ENCODE measurements around the gene UBR4.

The UBR4 gene

GRCh38 chr1:19209439-19209989 is 552 bp downstream of the UBR4 start:
- H3K9ac ChIP-seq (ENCODE audit: low read depth, low read length): peak overlapping the region; percentile 79
- peaks cover 25% of the 10 kb centered on the region for H3K36me3 ChIP-seq (ENCODE audit: insufficient read depth, low read length)
- peak overlapping the region; percentile 94 for H2AFZ ChIP-seq (ENCODE audit: low read depth, low read length)
- H3K79me2 ChIP-seq (ENCODE audit: insufficient read depth, low read length): peaks cover 99% of the 10 kb centered on the region
- H3K4me3 ChIP-seq (ENCODE audit: low read depth in 1 of 2, low read length in 2 of 2): peak overlapping the region; percentile 84 to 88
- peak overlapping the region; percentile 69 for H3K4me2 ChIP-seq (ENCODE audit: insufficient read depth, low read length)
- H3K9me3 ChIP-seq (ENCODE audit: insufficient read depth, low read length, severe bottlenecking): no peaks in the 10 kb centered on the region
- DNase-seq (no peak), ATAC-seq (ENCODE audit: insufficient read depth, low read depth) (peak; percentile 12; the same call in 1 of the 3 replicates)
- H3K4me1 ChIP-seq (ENCODE audit: insufficient read depth, low read length): peaks cover 70% of the 10 kb centered on the region
- H3K27me3 ChIP-seq (ENCODE audit: insufficient read depth, low read length, poor library complexity): no peaks in the 10 kb centered on the region
- TF ChIP-seq EZH2 (IDR thresholded peaks at IDR 0.05; ENCODE audit: borderline replicate concordance, low read depth, low read length, severe bottlenecking): no peak
- TF ChIP-seq, protein P1, sequence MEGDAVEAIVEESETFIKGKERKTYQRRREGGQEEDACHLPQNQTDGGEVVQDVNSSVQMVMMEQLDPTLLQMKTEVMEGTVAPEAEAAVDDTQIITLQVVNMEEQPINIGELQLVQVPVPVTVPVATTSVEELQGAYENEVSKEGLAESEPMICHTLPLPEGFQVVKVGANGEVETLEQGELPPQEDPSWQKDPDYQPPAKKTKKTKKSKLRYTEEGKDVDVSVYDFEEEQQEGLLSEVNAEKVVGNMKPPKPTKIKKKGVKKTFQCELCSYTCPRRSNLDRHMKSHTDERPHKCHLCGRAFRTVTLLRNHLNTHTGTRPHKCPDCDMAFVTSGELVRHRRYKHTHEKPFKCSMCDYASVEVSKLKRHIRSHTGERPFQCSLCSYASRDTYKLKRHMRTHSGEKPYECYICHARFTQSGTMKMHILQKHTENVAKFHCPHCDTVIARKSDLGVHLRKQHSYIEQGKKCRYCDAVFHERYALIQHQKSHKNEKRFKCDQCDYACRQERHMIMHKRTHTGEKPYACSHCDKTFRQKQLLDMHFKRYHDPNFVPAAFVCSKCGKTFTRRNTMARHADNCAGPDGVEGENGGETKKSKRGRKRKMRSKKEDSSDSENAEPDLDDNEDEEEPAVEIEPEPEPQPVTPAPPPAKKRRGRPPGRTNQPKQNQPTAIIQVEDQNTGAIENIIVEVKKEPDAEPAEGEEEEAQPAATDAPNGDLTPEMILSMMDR (IDR thresholded peaks at IDR 0.05; ENCODE audit: borderline replicate concordance, extremely low read depth, low read length, poor library complexity, severe bottlenecking): no peak
- peak overlapping the region; percentile 71 for H3K27ac ChIP-seq (ENCODE audit: low read length)
- H4K20me1 ChIP-seq (ENCODE audit: insufficient read depth, low read length): peaks cover 51% of the 10 kb centered on the region; the same call in 1 of the 2 replicates

- Histone ChIP-seq H3K79me2 (ENCODE audit: insufficient read depth, low read length) (peaks cover 99% of the 10 kb centered on the region), H3K9ac (ENCODE audit: low read depth, low read length) (peak overlapping the region; percentile 79), H3K36me3 (ENCODE audit: insufficient read depth, low read length) (peaks cover 18% of the 10 kb centered on the region), H4K20me1 (ENCODE audit: insufficient read depth, low read length) (peaks cover 53% of the 10 kb centered on the region; the same call in 1 of the 2 replicates), H3K27ac (ENCODE audit: low read length) (peak overlapping the region; percentile 71), H3K4me3 (ENCODE audit: low read depth in 1 of 2, low read length in 2 of 2) (peak overlapping the region; percentile 84 to 88), H3K4me2 (ENCODE audit: insufficient read depth, low read length) (peak overlapping the region; percentile 69), H3K27me3 (ENCODE audit: insufficient read depth, low read length, poor library complexity) (no peaks in the 10 kb centered on the region), H3K4me1 (ENCODE audit: insufficient read depth, low read length) (peaks cover 72% of the 10 kb centered on the region), H2AFZ (ENCODE audit: low read depth, low read length) (no peak overlapping the region), H3K9me3 (ENCODE audit: insufficient read depth, low read length, severe bottlenecking) (no peaks in the 10 kb centered on the region)
- ATAC-seq (ENCODE audit: insufficient read depth, low read depth): no peak
- DNase-seq: no peak
- TF ChIP-seq EZH2 (IDR thresholded peaks at IDR 0.05; ENCODE audit: borderline replicate concordance, low read depth, low read length, severe bottlenecking): no peak
- TF ChIP-seq, protein P1 (IDR thresholded peaks at IDR 0.05; ENCODE audit: borderline replicate concordance, extremely low read depth, low read length, poor library complexity, severe bottlenecking): no peak
Measured at GRCh38 chr1:19208710-19209438, 1.2 kb downstream of the UBR4 start.

DNA sequence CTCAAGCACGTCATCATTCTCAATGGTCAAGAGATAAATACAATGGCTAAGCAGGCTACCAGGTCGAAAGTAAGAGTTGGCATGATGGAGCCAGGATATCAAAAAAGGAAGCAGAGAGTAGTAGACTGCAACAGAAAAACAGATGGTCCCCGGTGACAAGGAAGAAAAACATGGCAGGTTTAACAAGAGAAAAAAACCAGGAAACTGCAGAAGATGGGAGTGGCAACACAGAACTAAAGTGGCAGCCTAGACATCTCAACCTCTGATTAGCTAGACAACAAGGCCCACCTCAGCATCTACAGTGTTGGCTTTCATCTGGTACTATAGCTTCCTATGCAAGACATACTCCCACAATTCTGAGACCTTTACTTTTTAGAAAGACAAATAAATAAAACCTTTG is 3.1 kb downstream of the UBR4 start:
- Histone ChIP-seq H3K79me2 (ENCODE audit: insufficient read depth, low read length) (peaks cover 99% of the 10 kb centered on the region), H3K9ac (ENCODE audit: low read depth, low read length) (no peak overlapping the region), H3K27ac (ENCODE audit: low read length) (no peak overlapping the region), H2AFZ (ENCODE audit: low read depth, low read length) (no peak overlapping the region), H3K4me3 (ENCODE audit: low read depth in 1 of 2, low read length in 2 of 2) (no peak overlapping the region), H3K4me2 (ENCODE audit: insufficient read depth, low read length) (peak overlapping the region; percentile 69; the same call in 1 of the 2 replicates), H4K20me1 (ENCODE audit: insufficient read depth, low read length) (peaks cover 66% of the 10 kb centered on the region; the same call in 1 of the 2 replicates), H3K36me3 (ENCODE audit: insufficient read depth, low read length) (peaks cover under 1% of the 10 kb centered on the region), H3K27me3 (ENCODE audit: insufficient read depth, low read length, poor library complexity) (no peaks in the 10 kb centered on the region), H3K4me1 (ENCODE audit: insufficient read depth, low read length) (peaks cover 56% of the 10 kb centered on the region), H3K9me3 (ENCODE audit: insufficient read depth, low read length, severe bottlenecking) (no peaks in the 10 kb centered on the region)
- ATAC-seq (ENCODE audit: insufficient read depth, low read depth): no peak
- TF ChIP-seq EZH2 (IDR thresholded peaks at IDR 0.05; ENCODE audit: borderline replicate concordance, low read depth, low read length, severe bottlenecking): no peak
- TF ChIP-seq, protein P1 (IDR thresholded peaks at IDR 0.05; ENCODE audit: borderline replicate concordance, extremely low read depth, low read length, poor library complexity, severe bottlenecking): no peak
- DNase-seq: no peak
